ENCODE measurements around the gene FHIP2A. TPM values are rescaled to one million over a fixed set of nuclear protein-coding genes. Genes with fewer than 3 reads are reported as not detected.
A peak's percentile ranks its signal among the peaks of the same experiment; 100 is the strongest.
"Not testable (repeated sequence)": the region's sequence is repeated elsewhere in the genome, so short reads cannot be mapped to it uniquely, and the experiment has no call there.

FHIP2A gene
- 10 to 100 TPM; 21.0 to 37.4 (median 30.2) TPM for total RNA-seq

GRCh38 chr10:114821293-114821914, at the start of gene FHIP2A:
FHIP2A (plus strand) TSS chr10:114821780; CDS start chr10:114822079, 299 bp downstream.
- DNase-seq (ENCODE audit: low spot score), result peak; percentile 64
- peak; percentile 89 for ATAC-seq (ENCODE audit: low FRiP score)
- TF ChIP-seq, protein P1, sequence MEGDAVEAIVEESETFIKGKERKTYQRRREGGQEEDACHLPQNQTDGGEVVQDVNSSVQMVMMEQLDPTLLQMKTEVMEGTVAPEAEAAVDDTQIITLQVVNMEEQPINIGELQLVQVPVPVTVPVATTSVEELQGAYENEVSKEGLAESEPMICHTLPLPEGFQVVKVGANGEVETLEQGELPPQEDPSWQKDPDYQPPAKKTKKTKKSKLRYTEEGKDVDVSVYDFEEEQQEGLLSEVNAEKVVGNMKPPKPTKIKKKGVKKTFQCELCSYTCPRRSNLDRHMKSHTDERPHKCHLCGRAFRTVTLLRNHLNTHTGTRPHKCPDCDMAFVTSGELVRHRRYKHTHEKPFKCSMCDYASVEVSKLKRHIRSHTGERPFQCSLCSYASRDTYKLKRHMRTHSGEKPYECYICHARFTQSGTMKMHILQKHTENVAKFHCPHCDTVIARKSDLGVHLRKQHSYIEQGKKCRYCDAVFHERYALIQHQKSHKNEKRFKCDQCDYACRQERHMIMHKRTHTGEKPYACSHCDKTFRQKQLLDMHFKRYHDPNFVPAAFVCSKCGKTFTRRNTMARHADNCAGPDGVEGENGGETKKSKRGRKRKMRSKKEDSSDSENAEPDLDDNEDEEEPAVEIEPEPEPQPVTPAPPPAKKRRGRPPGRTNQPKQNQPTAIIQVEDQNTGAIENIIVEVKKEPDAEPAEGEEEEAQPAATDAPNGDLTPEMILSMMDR (IDR thresholded peaks at IDR 0.05), result peak in 1 of 3 donors; percentile 66

DNA sequence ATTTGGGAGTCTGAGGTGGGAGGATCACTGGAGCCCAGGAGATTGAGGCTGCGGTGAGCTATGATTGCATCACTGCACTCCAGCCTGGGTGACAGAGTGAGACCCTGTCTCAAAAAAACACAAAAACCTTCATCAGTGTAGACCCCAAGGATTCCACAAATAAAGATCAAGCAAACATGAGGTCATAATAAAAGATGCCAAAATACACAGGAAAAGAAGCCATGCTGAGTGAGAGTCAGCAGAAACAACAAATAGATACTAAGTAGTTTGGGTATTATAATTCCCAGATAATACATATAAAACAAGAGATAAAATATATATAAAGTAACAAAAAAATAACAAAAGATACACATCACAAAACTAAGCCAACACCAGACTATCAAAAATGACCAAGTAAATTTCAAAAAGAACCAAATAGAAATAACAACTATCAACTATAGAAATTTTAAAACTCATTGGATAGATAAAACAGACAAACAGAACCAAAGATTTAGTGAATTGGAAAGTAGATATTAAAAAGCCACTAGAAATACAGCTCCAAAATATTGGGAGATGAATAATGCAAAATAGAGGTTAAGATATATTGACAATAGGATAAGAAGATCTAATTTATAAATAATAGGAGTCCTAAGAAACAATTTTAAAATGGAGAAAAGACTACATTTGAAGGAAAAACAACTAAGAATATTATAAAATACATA, 48.9 kb upstream of the FHIP2A start:
- TF ChIP-seq, protein P1 (IDR thresholded peaks at IDR 0.05), result no peak
- ATAC-seq (ENCODE audit: low FRiP score) (no peak), DNase-seq (ENCODE audit: low spot score) (no peak)

DNA sequence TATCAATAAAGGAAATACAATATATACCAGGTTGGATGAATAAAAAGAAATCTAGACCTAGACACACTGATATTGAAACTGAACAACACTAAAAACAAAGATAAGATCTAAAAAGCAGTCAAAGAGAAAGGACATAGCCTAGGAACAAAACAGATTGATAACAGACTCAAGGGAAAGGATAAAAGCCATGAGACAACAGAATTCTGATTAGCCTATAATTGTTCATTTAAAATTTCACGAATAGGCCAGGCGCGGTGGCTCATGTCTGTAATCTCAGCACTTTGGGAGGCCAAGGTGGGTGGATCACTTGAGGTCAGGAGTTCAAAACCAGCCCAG, 48.4 kb upstream of the FHIP2A start:
- no peak for DNase-seq (ENCODE audit: low spot score)
- TF ChIP-seq, protein P1 (IDR thresholded peaks at IDR 0.05), result no peak
- no peak for ATAC-seq (ENCODE audit: low FRiP score)

DNA sequence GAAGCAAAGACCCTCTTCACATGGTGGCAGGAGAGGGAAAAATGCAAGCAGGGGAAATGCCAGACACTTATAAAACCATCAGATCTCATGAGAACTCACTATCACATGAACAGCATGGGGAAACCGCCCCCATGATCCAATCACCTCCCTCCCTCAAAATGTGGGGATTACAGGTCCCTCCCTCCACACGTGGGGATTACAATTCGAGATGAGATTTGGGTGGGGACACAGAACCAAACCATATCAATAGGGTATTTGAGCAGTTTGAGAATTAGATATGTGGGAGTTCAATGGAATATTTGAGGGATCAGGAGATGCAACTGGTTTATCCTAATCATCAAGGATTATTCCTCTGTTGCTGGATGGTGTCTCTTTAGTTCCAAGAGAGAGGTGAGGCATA, 46.5 kb upstream of the FHIP2A start:
- not testable (repeated sequence) for DNase-seq (ENCODE audit: low spot score); ATAC-seq (ENCODE audit: low FRiP score)

- ATAC-seq (ENCODE audit: low FRiP score), result no peak
- TF ChIP-seq, protein P1 (IDR thresholded peaks at IDR 0.05), result no peak
Observed at GRCh38 chr10:114777415-114777814, 44.2 kb upstream of the FHIP2A start.

DNA sequence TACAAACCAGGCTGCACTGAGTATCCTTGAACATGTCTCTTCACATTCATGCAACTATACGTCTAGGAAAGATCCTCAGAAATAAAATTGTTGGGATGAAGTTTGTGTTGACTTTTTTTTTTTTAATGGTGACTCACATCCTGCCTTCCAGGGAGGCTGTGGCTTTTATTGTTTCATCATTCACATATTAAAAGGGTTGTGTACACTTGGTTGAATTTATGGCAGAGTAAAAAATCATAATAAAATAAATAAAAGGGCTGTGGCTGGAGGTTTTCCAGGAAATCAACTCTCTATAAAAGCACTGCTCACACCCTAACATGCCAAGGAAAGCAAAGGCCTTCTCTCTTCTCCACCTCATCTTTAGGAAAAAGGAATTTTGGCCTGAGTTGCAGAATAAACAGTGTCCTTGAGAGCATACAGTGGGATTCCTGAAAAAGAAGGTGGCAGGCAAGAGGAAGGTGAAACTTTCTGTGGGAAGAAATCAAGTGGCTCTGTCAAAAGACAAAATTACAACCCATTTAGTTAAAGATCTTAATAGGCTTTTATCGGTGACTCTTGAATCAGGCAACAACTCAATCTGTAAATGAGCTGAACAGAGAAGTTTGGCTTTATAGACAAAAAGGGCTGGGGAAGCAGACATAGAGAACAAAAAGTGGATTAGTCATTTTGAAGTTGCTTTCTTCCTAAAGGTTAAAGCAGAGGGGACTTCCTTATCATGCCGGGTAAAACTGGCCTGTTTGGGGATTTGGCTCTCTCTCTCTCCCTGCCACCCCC, 41.6 kb upstream of the FHIP2A start:
- ATAC-seq (ENCODE audit: low FRiP score) (peak; percentile 46), DNase-seq (ENCODE audit: low spot score) (no peak)
- TF ChIP-seq, protein P1 (IDR thresholded peaks at IDR 0.05), result no peak

More at GRCh38 chr10:114777415-114777814, 44.2 kb upstream of the FHIP2A start:
- DNase-seq (ENCODE audit: low spot score), result no peak

- TF ChIP-seq, protein P1 (IDR thresholded peaks at IDR 0.05), result no peak
Observed at GRCh38 chr10:114780577-114781184, 40.9 kb upstream of the FHIP2A start.

More at GRCh38 chr10:114780577-114781184, 40.9 kb upstream of the FHIP2A start:
- ATAC-seq (ENCODE audit: low FRiP score) (no peak), DNase-seq (ENCODE audit: low spot score) (no peak)

Measured in omental fat pad (tissue), 4 donors.